ENCODE data around the gene ATG2B.

Gene ATG2B

GRCh38 chr14:96231526-96232130, 131.5 kb downstream of the ATG2B start:
- H3K79me2 ChIP-seq (ENCODE audit: insufficient read depth, low read length) = no peaks in the 10 kb centered on the region
- no peaks in the 10 kb centered on the region for H3K4me1 ChIP-seq (ENCODE audit: insufficient read depth, low read length)
- DNase-seq = no peak
- H3K4me3 ChIP-seq (ENCODE audit: low read depth in 1 of 2, low read length in 2 of 2) = no peak overlapping the region
- no peak overlapping the region for H3K4me2 ChIP-seq (ENCODE audit: insufficient read depth, low read length)
- H2AFZ ChIP-seq (ENCODE audit: low read depth, low read length) = no peak overlapping the region
- H4K20me1 ChIP-seq (ENCODE audit: insufficient read depth, low read length) = no peaks in the 10 kb centered on the region
- H3K36me3 ChIP-seq (ENCODE audit: insufficient read depth, low read length) = no peaks in the 10 kb centered on the region
- H3K27ac ChIP-seq (ENCODE audit: low read length) = no peak overlapping the region
- peaks cover 8% of the 10 kb centered on the region for H3K27me3 ChIP-seq (ENCODE audit: insufficient read depth, low read length, poor library complexity)
- H3K9me3 ChIP-seq (ENCODE audit: insufficient read depth, low read length, severe bottlenecking) = no peaks in the 10 kb centered on the region
- no peak for TF ChIP-seq EZH2 (IDR thresholded peaks at IDR 0.05; ENCODE audit: borderline replicate concordance, low read depth, low read length, severe bottlenecking)
- ATAC-seq (ENCODE audit: insufficient read depth, low read depth) = no peak
- no peak overlapping the region for H3K9ac ChIP-seq (ENCODE audit: low read depth, low read length)

- no peaks in the 10 kb centered on the region for H3K9me3 ChIP-seq (ENCODE audit: insufficient read depth, low read length, severe bottlenecking)
- H3K27ac ChIP-seq (ENCODE audit: low read length) = no peak overlapping the region
- no peak overlapping the region for H3K4me2 ChIP-seq (ENCODE audit: insufficient read depth, low read length)
- DNase-seq (no peak), ATAC-seq (ENCODE audit: insufficient read depth, low read depth) (no peak)
- no peaks in the 10 kb centered on the region for H4K20me1 ChIP-seq (ENCODE audit: insufficient read depth, low read length)
- H3K79me2 ChIP-seq (ENCODE audit: insufficient read depth, low read length) = no peaks in the 10 kb centered on the region
- no peak for TF ChIP-seq EZH2 (IDR thresholded peaks at IDR 0.05; ENCODE audit: borderline replicate concordance, low read depth, low read length, severe bottlenecking)
- TF ChIP-seq CTCF (IDR thresholded peaks at IDR 0.05; ENCODE audit: borderline replicate concordance, extremely low read depth, low read length, poor library complexity, severe bottlenecking) = no peak
- peaks cover 5% of the 10 kb centered on the region for H3K27me3 ChIP-seq (ENCODE audit: insufficient read depth, low read length, poor library complexity)
- H3K4me3 ChIP-seq (ENCODE audit: low read depth in 1 of 2, low read length in 2 of 2) = no peak overlapping the region
- H3K36me3 ChIP-seq (ENCODE audit: insufficient read depth, low read length) = no peaks in the 10 kb centered on the region
- H3K9ac ChIP-seq (ENCODE audit: low read depth, low read length) = no peak overlapping the region
- no peak overlapping the region for H2AFZ ChIP-seq (ENCODE audit: low read depth, low read length)
- H3K4me1 ChIP-seq (ENCODE audit: insufficient read depth, low read length) = no peaks in the 10 kb centered on the region
Measured at GRCh38 chr14:96231056-96231455, 132.1 kb downstream of the ATG2B start.

GRCh38 chr14:96229315-96229714, 133.8 kb downstream of the ATG2B start:
- ATAC-seq (ENCODE audit: insufficient read depth, low read depth) = no peak
- no peaks in the 10 kb centered on the region for H3K9me3 ChIP-seq (ENCODE audit: insufficient read depth, low read length, severe bottlenecking)
- H2AFZ ChIP-seq (ENCODE audit: low read depth, low read length) = no peak overlapping the region
- no peaks in the 10 kb centered on the region for H3K79me2 ChIP-seq (ENCODE audit: insufficient read depth, low read length)
- DNase-seq = no peak
- no peaks in the 10 kb centered on the region for H4K20me1 ChIP-seq (ENCODE audit: insufficient read depth, low read length)
- H3K4me2 ChIP-seq (ENCODE audit: insufficient read depth, low read length) = no peak overlapping the region
- H3K27me3 ChIP-seq (ENCODE audit: insufficient read depth, low read length, poor library complexity) = peaks cover 5% of the 10 kb centered on the region
- no peak overlapping the region for H3K27ac ChIP-seq (ENCODE audit: low read length)
- H3K36me3 ChIP-seq (ENCODE audit: insufficient read depth, low read length) = no peaks in the 10 kb centered on the region
- TF ChIP-seq CTCF (IDR thresholded peaks at IDR 0.05; ENCODE audit: borderline replicate concordance, extremely low read depth, low read length, poor library complexity, severe bottlenecking) = no peak
- TF ChIP-seq EZH2 (IDR thresholded peaks at IDR 0.05; ENCODE audit: borderline replicate concordance, low read depth, low read length, severe bottlenecking) = no peak
- H3K4me3 ChIP-seq (ENCODE audit: low read depth in 1 of 2, low read length in 2 of 2) = no peak overlapping the region
- H3K4me1 ChIP-seq (ENCODE audit: insufficient read depth, low read length) = no peaks in the 10 kb centered on the region
- H3K9ac ChIP-seq (ENCODE audit: low read depth, low read length) = no peak overlapping the region

All from DND-41 (cell line).